ENCODE data around the gene BACE1. TPM values are rescaled to one million over a fixed set of nuclear protein-coding genes. Genes with fewer than 3 reads are reported as not detected.
A peak's percentile ranks its signal among the peaks of the same experiment; 100 is the strongest.

BACE1 gene
- total and polyA plus RNA-seq, 4 donors: 7.3 to 21.8 (median 14.1) TPM

GRCh38 chr11:117332843-117333242 is 16.8 kb upstream of the BACE1 start:
- Histone ChIP-seq H3K4me1 (ENCODE audit: control insufficient read depth in 4 of 4, insufficient read depth in 4 of 4, low read length in 3 of 4) (peaks cover 0 to 14% (median 10%) of the 10 kb centered on the region in 4 donors), H3K27ac (ENCODE audit: low read depth in 1 of 2, low read length in 2 of 2) (no peak overlapping the region), H3K36me3 (ENCODE audit: control insufficient read depth in 4 of 4, insufficient read depth in 3 of 4, low read depth in 1 of 4, low read length in 3 of 4) (peaks cover 0 to 2% (median 0%) of the 10 kb centered on the region in 4 donors), H3K9ac (ENCODE audit: low read depth in 1 of 2, low read length in 2 of 2) (no peak overlapping the region), H3K9me3 (ENCODE audit: control insufficient read depth in 4 of 4, low read length in 3 of 4) (no peaks in the 10 kb centered on the region), H3K27me3 (ENCODE audit: control insufficient read depth in 4 of 4, insufficient read depth in 4 of 4, low read length in 3 of 4) (no peaks in the 10 kb centered on the region), H3K4me3 (ENCODE audit: low read depth in 1 of 3, low read length in 3 of 3) (no peak overlapping the region)
- WGBS: 73% methylated on average over 2 of the region's 2 CpGs
- no peak for TF ChIP-seq YY1 (IDR thresholded peaks at IDR 0.05)
- TF ChIP-seq CTCF (IDR thresholded peaks at IDR 0.05; ENCODE audit: low read depth, low read length, missing input control): no peak
- TF ChIP-seq FOXA2 (IDR thresholded peaks at IDR 0.05): no peak
- no peak for DNase-seq (ENCODE audit: low spot score)

- peak overlapping the region; percentile 87 to 93 for H3K9ac ChIP-seq (ENCODE audit: low read depth in 1 of 2, low read length in 2 of 2)
- H3K36me3 ChIP-seq (ENCODE audit: control insufficient read depth in 4 of 4, insufficient read depth in 3 of 4, low read depth in 1 of 4, low read length in 3 of 4): no peaks in the 10 kb centered on the region
- H3K27ac ChIP-seq (ENCODE audit: low read depth in 1 of 2, low read length in 2 of 2): peak overlapping the region; percentile 68 to 90
- peaks cover 0 to 17% (median 10%) of the 10 kb centered on the region in 4 donors for H3K4me1 ChIP-seq (ENCODE audit: control insufficient read depth in 4 of 4, insufficient read depth in 4 of 4, low read length in 3 of 4)
- no peak for DNase-seq (ENCODE audit: low spot score)
- H3K4me3 ChIP-seq (ENCODE audit: low read depth in 1 of 3, low read length in 3 of 3): peak overlapping the region; percentile 83 to 98 (median 97)
- H3K27me3 ChIP-seq (ENCODE audit: control insufficient read depth in 4 of 4, insufficient read depth in 4 of 4, low read length in 3 of 4): no peaks in the 10 kb centered on the region
- 9% methylated on average over 15 of the region's 15 CpGs for WGBS
- no peaks in the 10 kb centered on the region for H3K9me3 ChIP-seq (ENCODE audit: control insufficient read depth in 4 of 4, low read length in 3 of 4)
- TF ChIP-seq TAF1 (conservative IDR thresholded peaks at IDR 0.05) (no peak), CTCF (IDR thresholded peaks at IDR 0.05; ENCODE audit: low read depth, low read length, missing input control) (no peak), RAD21 (IDR thresholded peaks at IDR 0.05) (no peak), HNF4A (conservative IDR thresholded peaks at IDR 0.05) (no peak), ZBTB33 (IDR thresholded peaks at IDR 0.05) (no peak), RXRA (IDR thresholded peaks at IDR 0.05) (no peak), FOXA2 (IDR thresholded peaks at IDR 0.05) (no peak), FOXA1 (IDR thresholded peaks at IDR 0.05) (no peak)
These were observed 12.4 kb upstream of the BACE1 start for GRCh38 chr11:117328375-117329010.
